Measurements from ENCODE around the gene HEATR5A.

HEATR5A gene

DNA sequence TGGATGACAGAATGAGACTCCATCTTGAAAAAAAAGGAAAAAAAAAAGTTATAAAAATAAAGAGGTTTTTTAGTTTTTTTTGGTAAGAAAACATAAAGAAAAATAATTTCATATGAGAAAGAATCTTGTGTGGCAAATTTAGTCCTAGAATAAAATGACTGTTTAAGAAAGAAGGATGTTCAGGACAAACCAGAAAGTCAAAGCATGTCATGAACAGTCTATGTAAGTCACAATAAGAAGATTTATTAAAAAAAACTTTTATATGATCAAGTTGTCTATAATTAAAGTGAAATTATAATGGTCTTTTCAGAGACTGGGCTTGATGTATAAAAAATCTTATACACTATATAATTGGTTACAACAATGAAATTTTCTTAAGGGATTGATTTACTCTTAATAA is 144.6 kb downstream of the HEATR5A start:
- Histone ChIP-seq H3K4me3 (ENCODE audit: low read length) (no peak overlapping the region), H3K56ac (ENCODE audit: low read length) (no peak overlapping the region), H3K18ac (ENCODE audit: low read length) (no peak overlapping the region), H3K4me2 (ENCODE audit: low read length) (no peak overlapping the region), H2BK5ac (ENCODE audit: low read length) (no peak overlapping the region), H4K5ac (ENCODE audit: low read length) (no peak overlapping the region), H3K9ac (ENCODE audit: low read length) (no peak overlapping the region), H3K4me1 (ENCODE audit: control insufficient read depth, low read depth, low read length) (no peaks in the 10 kb centered on the region), H3K36me3 (ENCODE audit: control insufficient read depth, insufficient read depth, low read length) (no peaks in the 10 kb centered on the region), H3K79me2 (ENCODE audit: control insufficient read depth, insufficient read depth, low read length) (no peaks in the 10 kb centered on the region), H2AK5ac (ENCODE audit: low read length) (no peak overlapping the region), H3K27ac (ENCODE audit: low read depth, low read length) (no peak overlapping the region), H2BK120ac (ENCODE audit: low read depth, low read length) (no peak overlapping the region), H3K4ac (ENCODE audit: low read depth, low read length) (no peak overlapping the region), H3K27me3 (ENCODE audit: insufficient read depth, low read length, poor library complexity) (no peaks in the 10 kb centered on the region), H3K23ac (ENCODE audit: low read length) (no peak overlapping the region), H3K79me1 (ENCODE audit: low read length) (no peaks in the 10 kb centered on the region), H2BK15ac (replicated peaks; ENCODE audit: low read depth) (no peak overlapping the region), H4K8ac (ENCODE audit: low read depth, low read length) (no peak overlapping the region)
- DNase-seq: peak; percentile 37

DNA sequence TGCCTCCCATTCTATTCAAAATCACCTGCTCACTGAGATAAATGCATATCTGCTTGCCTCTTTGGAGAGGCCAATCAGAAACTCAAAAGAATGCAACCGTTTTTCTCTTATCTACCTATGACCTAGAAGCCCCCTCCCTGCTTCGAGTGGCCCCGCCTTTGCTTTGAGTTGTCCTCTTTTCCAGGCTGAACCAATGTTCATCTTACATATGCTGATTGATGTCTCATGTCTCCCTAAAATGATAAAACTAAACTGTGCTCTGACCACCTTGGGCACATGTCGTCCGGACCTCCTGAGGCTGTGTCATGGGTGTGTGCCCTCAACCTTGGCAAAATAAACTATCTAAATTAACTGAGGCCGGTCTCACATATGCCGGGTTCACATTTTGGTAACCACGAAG is 148.7 kb downstream of the HEATR5A start:
- Histone ChIP-seq H4K5ac (ENCODE audit: low read length) (no peak overlapping the region), H3K79me1 (ENCODE audit: low read length) (no peaks in the 10 kb centered on the region), H3K27ac (ENCODE audit: low read depth, low read length) (no peak overlapping the region), H3K4me2 (ENCODE audit: low read length) (no peak overlapping the region), H3K79me2 (ENCODE audit: control insufficient read depth, insufficient read depth, low read length) (no peaks in the 10 kb centered on the region), H3K4me3 (ENCODE audit: low read length) (no peak overlapping the region), H2BK15ac (replicated peaks; ENCODE audit: low read depth) (no peak overlapping the region), H2BK120ac (ENCODE audit: low read depth, low read length) (no peak overlapping the region), H3K23ac (ENCODE audit: low read length) (no peak overlapping the region), H3K56ac (ENCODE audit: low read length) (no peak overlapping the region), H2AK5ac (ENCODE audit: low read length) (no peak overlapping the region), H3K9ac (ENCODE audit: low read length) (no peak overlapping the region), H3K18ac (ENCODE audit: low read length) (no peak overlapping the region), H3K4me1 (ENCODE audit: control insufficient read depth, low read depth, low read length) (no peaks in the 10 kb centered on the region), H3K27me3 (ENCODE audit: insufficient read depth, low read length, poor library complexity) (no peaks in the 10 kb centered on the region), H3K36me3 (ENCODE audit: control insufficient read depth, insufficient read depth, low read length) (no peaks in the 10 kb centered on the region), H3K4ac (ENCODE audit: low read depth, low read length) (no peak overlapping the region), H2BK5ac (ENCODE audit: low read length) (no peak overlapping the region), H4K8ac (ENCODE audit: low read depth, low read length) (no peak overlapping the region)
- no peak for DNase-seq
- WGBS (ENCODE audit: extremely low coverage, insufficient coverage, low lambda C conversion rate): no CpG with 5 or more reads among the region's 8 CpGs

DNA sequence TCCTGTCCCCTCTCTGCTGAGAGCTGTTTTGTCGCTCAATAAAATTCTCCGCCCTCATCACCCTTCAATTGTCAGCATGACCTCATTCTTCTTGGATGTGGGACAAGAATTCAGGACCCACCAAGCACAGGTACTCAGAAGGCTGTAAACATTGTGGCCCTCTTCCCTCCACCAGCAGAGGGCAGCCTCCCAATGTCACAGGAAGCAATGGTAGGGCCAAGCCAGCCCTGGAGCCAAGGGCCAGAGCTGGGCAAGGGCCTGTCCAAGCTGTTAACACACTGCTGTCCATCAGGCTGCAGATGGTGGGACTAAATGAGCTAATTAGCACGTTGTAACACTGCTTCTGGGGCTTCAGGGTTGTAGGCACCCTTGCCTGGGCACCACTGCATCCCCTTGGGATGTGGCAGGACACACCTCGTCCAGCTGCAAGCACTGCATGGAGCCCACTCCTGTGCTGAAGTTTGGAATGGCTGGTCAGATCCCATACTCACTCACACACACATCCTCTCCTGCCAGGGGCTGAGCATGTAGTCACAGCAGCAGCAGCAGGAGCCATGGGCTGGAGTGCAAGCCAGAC is 150.1 kb downstream of the HEATR5A start:
- Histone ChIP-seq H2BK5ac (ENCODE audit: low read length) (no peak overlapping the region), H3K27ac (ENCODE audit: low read depth, low read length) (no peak overlapping the region), H3K4me2 (ENCODE audit: low read length) (no peak overlapping the region), H2BK15ac (replicated peaks; ENCODE audit: low read depth) (no peak overlapping the region), H3K23ac (ENCODE audit: low read length) (no peak overlapping the region), H3K18ac (ENCODE audit: low read length) (no peak overlapping the region), H3K9ac (ENCODE audit: low read length) (no peak overlapping the region), H4K5ac (ENCODE audit: low read length) (no peak overlapping the region), H3K27me3 (ENCODE audit: insufficient read depth, low read length, poor library complexity) (no peaks in the 10 kb centered on the region), H2BK120ac (ENCODE audit: low read depth, low read length) (no peak overlapping the region), H3K79me1 (ENCODE audit: low read length) (no peaks in the 10 kb centered on the region), H3K4ac (ENCODE audit: low read depth, low read length) (no peak overlapping the region), H3K36me3 (ENCODE audit: control insufficient read depth, insufficient read depth, low read length) (no peaks in the 10 kb centered on the region), H3K4me3 (ENCODE audit: low read length) (no peak overlapping the region), H3K56ac (ENCODE audit: low read length) (no peak overlapping the region), H3K4me1 (ENCODE audit: control insufficient read depth, low read depth, low read length) (peaks cover 2% of the 10 kb centered on the region), H4K8ac (ENCODE audit: low read depth, low read length) (no peak overlapping the region), H3K79me2 (ENCODE audit: control insufficient read depth, insufficient read depth, low read length) (no peaks in the 10 kb centered on the region), H2AK5ac (ENCODE audit: low read length) (no peak overlapping the region)
- WGBS (ENCODE audit: extremely low coverage, insufficient coverage, low lambda C conversion rate): no CpG with 5 or more reads among the region's 4 CpGs
- DNase-seq: peak; percentile 47

DNA sequence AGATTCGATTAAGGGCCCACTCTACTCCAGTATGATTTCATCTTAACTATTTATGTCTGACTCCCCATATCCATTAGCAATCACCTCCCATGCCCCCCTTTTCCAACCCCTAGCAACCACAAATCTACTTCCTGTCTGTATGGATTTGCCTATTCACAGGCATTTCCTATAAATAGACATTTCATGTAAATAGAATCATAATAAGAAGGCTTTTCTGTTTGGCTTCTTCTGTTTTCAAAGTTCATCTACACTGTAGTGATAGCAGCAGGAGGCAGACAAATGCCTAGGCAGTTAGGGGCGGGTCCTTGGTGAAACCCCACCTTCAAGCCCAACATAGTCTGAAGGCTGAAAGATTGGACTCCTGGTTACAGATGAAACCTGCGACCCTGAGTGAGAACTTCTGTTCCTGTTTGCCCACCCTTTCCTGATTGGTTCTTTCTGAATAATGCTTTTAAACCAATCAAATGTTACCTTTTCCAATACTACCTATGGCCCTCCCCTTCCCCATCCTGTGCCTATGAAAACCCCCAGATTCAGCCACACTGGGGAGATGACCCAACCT is 150.6 kb downstream of the HEATR5A start:
- DNase-seq: no peak
- H2BK5ac ChIP-seq (ENCODE audit: low read length): no peak overlapping the region
- H3K9ac ChIP-seq (ENCODE audit: low read length): no peak overlapping the region
- no peak overlapping the region for H3K23ac ChIP-seq (ENCODE audit: low read length)
- H3K4me2 ChIP-seq (ENCODE audit: low read length): no peak overlapping the region
- no peaks in the 10 kb centered on the region for H3K79me1 ChIP-seq (ENCODE audit: low read length)
- H2AK5ac ChIP-seq (ENCODE audit: low read length): no peak overlapping the region
- no peaks in the 10 kb centered on the region for H3K27me3 ChIP-seq (ENCODE audit: insufficient read depth, low read length, poor library complexity)
- no peaks in the 10 kb centered on the region for H3K36me3 ChIP-seq (ENCODE audit: control insufficient read depth, insufficient read depth, low read length)
- H3K4me1 ChIP-seq (ENCODE audit: control insufficient read depth, low read depth, low read length): peaks cover 2% of the 10 kb centered on the region
- no peak overlapping the region for H3K18ac ChIP-seq (ENCODE audit: low read length)
- no peak overlapping the region for H4K5ac ChIP-seq (ENCODE audit: low read length)
- H3K79me2 ChIP-seq (ENCODE audit: control insufficient read depth, insufficient read depth, low read length): no peaks in the 10 kb centered on the region
- no peak overlapping the region for H2BK15ac ChIP-seq (replicated peaks; ENCODE audit: low read depth)
- no peak overlapping the region for H2BK120ac ChIP-seq (ENCODE audit: low read depth, low read length)
- no peak overlapping the region for H4K8ac ChIP-seq (ENCODE audit: low read depth, low read length)
- WGBS (ENCODE audit: extremely low coverage, insufficient coverage, low lambda C conversion rate): no CpG with 5 or more reads among the region's 3 CpGs
- no peak overlapping the region for H3K4me3 ChIP-seq (ENCODE audit: low read length)
- H3K56ac ChIP-seq (ENCODE audit: low read length): no peak overlapping the region
- H3K4ac ChIP-seq (ENCODE audit: low read depth, low read length): no peak overlapping the region
- no peak overlapping the region for H3K27ac ChIP-seq (ENCODE audit: low read depth, low read length)

DNA sequence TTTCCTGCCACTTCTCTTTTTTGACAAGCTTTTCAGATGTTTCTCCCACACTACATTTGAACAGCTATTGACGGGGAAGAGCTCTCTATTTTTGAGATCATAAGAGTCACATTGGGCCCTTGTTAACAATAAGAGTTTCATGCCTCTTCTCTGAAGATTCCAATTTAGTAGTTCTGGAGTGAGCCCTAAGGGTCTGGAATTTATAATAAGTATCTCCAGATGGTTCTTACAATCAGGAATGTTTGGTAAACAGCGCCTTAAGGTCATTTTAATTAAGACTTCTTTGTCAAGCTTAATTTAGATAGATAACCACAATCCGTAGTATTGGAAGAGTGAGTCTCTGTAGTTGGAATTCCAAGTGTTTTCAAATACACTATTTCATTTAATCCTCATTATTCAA is 152.1 kb downstream of the HEATR5A start:
- H3K18ac ChIP-seq (ENCODE audit: low read length): no peak overlapping the region
- no peaks in the 10 kb centered on the region for H3K36me3 ChIP-seq (ENCODE audit: control insufficient read depth, insufficient read depth, low read length)
- no peak overlapping the region for H2BK5ac ChIP-seq (ENCODE audit: low read length)
- H3K4me2 ChIP-seq (ENCODE audit: low read length): no peak overlapping the region
- no peak overlapping the region for H3K23ac ChIP-seq (ENCODE audit: low read length)
- no peaks in the 10 kb centered on the region for H3K27me3 ChIP-seq (ENCODE audit: insufficient read depth, low read length, poor library complexity)
- no peak overlapping the region for H3K56ac ChIP-seq (ENCODE audit: low read length)
- DNase-seq: no peak
- no peak overlapping the region for H4K5ac ChIP-seq (ENCODE audit: low read length)
- peaks cover 2% of the 10 kb centered on the region for H3K4me1 ChIP-seq (ENCODE audit: control insufficient read depth, low read depth, low read length)
- no peak overlapping the region for H2AK5ac ChIP-seq (ENCODE audit: low read length)
- H3K79me2 ChIP-seq (ENCODE audit: control insufficient read depth, insufficient read depth, low read length): no peaks in the 10 kb centered on the region
- no peak overlapping the region for H2BK15ac ChIP-seq (replicated peaks; ENCODE audit: low read depth)
- H3K27ac ChIP-seq (ENCODE audit: low read depth, low read length): no peak overlapping the region
- H3K79me1 ChIP-seq (ENCODE audit: low read length): no peaks in the 10 kb centered on the region
- WGBS (ENCODE audit: extremely low coverage, insufficient coverage, low lambda C conversion rate): no CpG with 5 or more reads among the region's 3 CpGs
- H2BK120ac ChIP-seq (ENCODE audit: low read depth, low read length): no peak overlapping the region
- no peak overlapping the region for H3K9ac ChIP-seq (ENCODE audit: low read length)
- no peak overlapping the region for H4K8ac ChIP-seq (ENCODE audit: low read depth, low read length)
- no peak overlapping the region for H3K4me3 ChIP-seq (ENCODE audit: low read length)
- no peak overlapping the region for H3K4ac ChIP-seq (ENCODE audit: low read depth, low read length)

Data from mesendoderm (in vitro differentiated cells).